Dermis microvascular lymphatic vessel endothelial cell (primary cell): ENCODE measurements around the gene CTNND2. TPM values are rescaled to one million over a fixed set of nuclear protein-coding genes. Genes with fewer than 3 reads are reported as not detected.

Experiments
- DNase-seq, 2 donors: peaks; one replicate each; pipeline versions ENCODE4 v3.0.0 to v3.0.0-alpha.2; 2010; ENCODE audit warnings: low read depth in 2 of 2
- total RNA-seq: library from RNA; depleted of rRNA; stranded (reverse); fragments of >200 nt; gene quantifications from 2 replicates; pipeline ENCODE4 v1.2.1, GENCODE V29; 2014

The CTNND2 gene
- total RNA-seq, 1 donor from 2014 or later: not detected

GRCh38 chr5:11594021-11594420 lies 310.2 kb downstream of the CTNND2 start:
- no peak for DNase-seq

- no peak for DNase-seq
These were observed 313.8 kb downstream of the CTNND2 start for GRCh38 chr5:11590475-11590874.

- DNase-seq: no peak
These were observed 315.4 kb downstream of the CTNND2 start for GRCh38 chr5:11588803-11589202.

GRCh38 chr5:11584017-11584416 lies 320.2 kb downstream of the CTNND2 start:
- DNase-seq: no peak

- DNase-seq: no peak
These were observed 324.9 kb downstream of the CTNND2 start for GRCh38 chr5:11579351-11579750.

- DNase-seq: no peak
These were observed 329.5 kb downstream of the CTNND2 start for GRCh38 chr5:11574787-11575186.

- no peak for DNase-seq
These were observed 330.9 kb downstream of the CTNND2 start for GRCh38 chr5:11573140-11573992.

GRCh38 chr5:11564706-11565105 lies 339.5 kb downstream of the CTNND2 start:
- no peak for DNase-seq

- DNase-seq: no peak
These were observed 340.4 kb downstream of the CTNND2 start for GRCh38 chr5:11563822-11564221.

GRCh38 chr5:11560915-11561697 lies 343.1 kb downstream of the CTNND2 start:
- no peak for DNase-seq

- DNase-seq: no peak
These were observed 347.2 kb downstream of the CTNND2 start for GRCh38 chr5:11557063-11557462.

GRCh38 chr5:11555171-11555570 lies 349.1 kb downstream of the CTNND2 start:
- DNase-seq: no peak

GRCh38 chr5:11547730-11548129 lies 356.5 kb downstream of the CTNND2 start:
- DNase-seq: no peak

- no peak for DNase-seq
These were observed 357.1 kb downstream of the CTNND2 start for GRCh38 chr5:11547140-11547539.

GRCh38 chr5:11540112-11540511 lies 364.1 kb downstream of the CTNND2 start:
- no peak for DNase-seq

GRCh38 chr5:11531811-11532555 lies 372.3 kb downstream of the CTNND2 start:
- no peak for DNase-seq

- DNase-seq: no peak
These were observed 375.5 kb downstream of the CTNND2 start for GRCh38 chr5:11528720-11529119.

GRCh38 chr5:11527652-11528349 lies 376.4 kb downstream of the CTNND2 start:
- DNase-seq: no peak

GRCh38 chr5:11525020-11525419 lies 379.2 kb downstream of the CTNND2 start:
- DNase-seq: no peak

GRCh38 chr5:11524188-11524587 lies 380.1 kb downstream of the CTNND2 start:
- no peak for DNase-seq

- DNase-seq: no peak
These were observed 381.4 kb downstream of the CTNND2 start for GRCh38 chr5:11522796-11523195.
